ENCODE measurements around the gene VAV2.

DNA sequence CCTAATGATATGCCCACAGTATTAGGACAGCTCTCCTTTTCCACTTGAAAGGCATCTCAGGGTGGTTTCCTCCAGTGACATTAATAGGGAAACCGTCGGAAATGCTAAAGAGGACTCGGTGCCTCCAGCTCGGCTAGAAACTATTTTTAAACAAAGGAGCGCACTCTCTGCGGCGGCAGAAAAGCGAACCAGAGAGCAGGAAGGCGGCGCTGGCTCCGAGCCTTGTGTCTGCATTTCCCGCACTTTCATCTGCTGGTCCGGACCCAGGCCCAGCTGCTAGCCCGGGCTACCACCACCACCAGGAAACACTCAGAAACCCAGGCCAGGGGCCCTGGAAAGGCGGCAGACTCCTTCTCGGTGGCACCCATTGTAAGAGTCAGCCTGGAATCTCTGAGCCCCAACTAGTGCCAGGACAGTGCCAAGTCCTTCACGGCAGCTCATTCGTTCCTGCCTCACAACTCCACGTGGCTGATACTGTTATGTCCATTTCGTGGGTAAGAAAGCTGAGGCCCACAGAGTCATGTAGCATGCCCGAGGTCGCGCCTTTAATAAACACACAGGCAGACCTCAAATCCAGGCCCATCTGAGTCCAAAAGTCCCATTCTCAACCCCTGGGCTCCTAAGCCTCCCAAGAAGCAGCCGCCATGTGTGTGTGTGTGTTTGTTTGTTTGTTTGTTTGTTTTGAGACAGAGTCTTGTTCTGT, 73.9 kb downstream of the VAV2 start:
- TF ChIP-seq, protein P1, sequence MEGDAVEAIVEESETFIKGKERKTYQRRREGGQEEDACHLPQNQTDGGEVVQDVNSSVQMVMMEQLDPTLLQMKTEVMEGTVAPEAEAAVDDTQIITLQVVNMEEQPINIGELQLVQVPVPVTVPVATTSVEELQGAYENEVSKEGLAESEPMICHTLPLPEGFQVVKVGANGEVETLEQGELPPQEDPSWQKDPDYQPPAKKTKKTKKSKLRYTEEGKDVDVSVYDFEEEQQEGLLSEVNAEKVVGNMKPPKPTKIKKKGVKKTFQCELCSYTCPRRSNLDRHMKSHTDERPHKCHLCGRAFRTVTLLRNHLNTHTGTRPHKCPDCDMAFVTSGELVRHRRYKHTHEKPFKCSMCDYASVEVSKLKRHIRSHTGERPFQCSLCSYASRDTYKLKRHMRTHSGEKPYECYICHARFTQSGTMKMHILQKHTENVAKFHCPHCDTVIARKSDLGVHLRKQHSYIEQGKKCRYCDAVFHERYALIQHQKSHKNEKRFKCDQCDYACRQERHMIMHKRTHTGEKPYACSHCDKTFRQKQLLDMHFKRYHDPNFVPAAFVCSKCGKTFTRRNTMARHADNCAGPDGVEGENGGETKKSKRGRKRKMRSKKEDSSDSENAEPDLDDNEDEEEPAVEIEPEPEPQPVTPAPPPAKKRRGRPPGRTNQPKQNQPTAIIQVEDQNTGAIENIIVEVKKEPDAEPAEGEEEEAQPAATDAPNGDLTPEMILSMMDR (IDR thresholded peaks at IDR 0.05) = no peak
- no peak for TF ChIP-seq POLR2A (IDR thresholded peaks at IDR 0.05)

All from adrenal gland (tissue), 5 donors.